IPS-18c (cell line): ENCODE data around the gene EGLN2.
"Not testable (repeated sequence)": the region's sequence is repeated elsewhere in the genome, so short reads cannot be mapped to it uniquely, and the experiment has no call there.

Experiments
- H3K4me3 ChIP-seq: 2 replicates; pipeline ENCODE4 v1.7.0; 2013; ENCODE audit warnings: low read depth, mild to moderate bottlenecking, low read length, moderate library complexity; ENCODE audit not compliant: insufficient read depth
- H3K9me3 ChIP-seq: one replicate; pipeline ENCODE4 v1.6.1; 2013; ENCODE audit warnings: mild to moderate bottlenecking, low read length, moderate library complexity; ENCODE audit not compliant: control insufficient read depth, insufficient read depth

The EGLN2 gene

GRCh38 chr19:40825460-40826095, 26.6 kb downstream of the EGLN2 start:
- not testable (repeated sequence) for H3K4me3 ChIP-seq

GRCh38 chr19:40826312-40826698, 27.3 kb downstream of the EGLN2 start:
- not testable (repeated sequence) for H3K4me3 ChIP-seq, H3K9me3 ChIP-seq

More at GRCh38 chr19:40825460-40826095, 26.6 kb downstream of the EGLN2 start:
- H3K9me3 ChIP-seq, result not testable (repeated sequence)

- not testable (repeated sequence) for H3K9me3 ChIP-seq, H3K4me3 ChIP-seq
Measured at GRCh38 chr19:40826699-40827385, 27.9 kb downstream of the EGLN2 start.

GRCh38 chr19:40827386-40828247, 28.6 kb downstream of the EGLN2 start:
- H3K9me3 ChIP-seq, result no peaks in the 10 kb centered on the region
- H3K4me3 ChIP-seq, result no peak overlapping the region

GRCh38 chr19:40829205-40829604, 30.2 kb downstream of the EGLN2 start:
- no peak overlapping the region for H3K4me3 ChIP-seq
- H3K9me3 ChIP-seq, result no peaks in the 10 kb centered on the region

- H3K4me3 ChIP-seq, H3K9me3 ChIP-seq: not testable (repeated sequence)
Measured at GRCh38 chr19:40830741-40831140, 31.8 kb downstream of the EGLN2 start.

GRCh38 chr19:40831502-40832430, 32.8 kb downstream of the EGLN2 start:
- H3K9me3 ChIP-seq, result no peaks in the 10 kb centered on the region
- H3K4me3 ChIP-seq, result no peak overlapping the region

GRCh38 chr19:40832431-40832790, 33.4 kb downstream of the EGLN2 start:
- not testable (repeated sequence) for H3K4me3 ChIP-seq, H3K9me3 ChIP-seq

GRCh38 chr19:40833728-40834533, 34.9 kb downstream of the EGLN2 start:
- H3K9me3 ChIP-seq, H3K4me3 ChIP-seq: not testable (repeated sequence)

- H3K4me3 ChIP-seq, result no peak overlapping the region
- no peaks in the 10 kb centered on the region for H3K9me3 ChIP-seq
Measured at GRCh38 chr19:40836754-40837429, 37.9 kb downstream of the EGLN2 start.

- H3K9me3 ChIP-seq, H3K4me3 ChIP-seq: not testable (repeated sequence)
Measured at GRCh38 chr19:40838477-40838876, 39.5 kb downstream of the EGLN2 start.

GRCh38 chr19:40842012-40842411, 43.0 kb downstream of the EGLN2 start:
- not testable (repeated sequence) for H3K9me3 ChIP-seq, H3K4me3 ChIP-seq

- H3K4me3 ChIP-seq, H3K9me3 ChIP-seq: not testable (repeated sequence)
Measured at GRCh38 chr19:40842997-40843652, 44.1 kb downstream of the EGLN2 start.

- not testable (repeated sequence) for H3K9me3 ChIP-seq, H3K4me3 ChIP-seq
Measured at GRCh38 chr19:40843653-40844052, 44.7 kb downstream of the EGLN2 start.

GRCh38 chr19:40846722-40847121, 47.7 kb downstream of the EGLN2 start:
- H3K9me3 ChIP-seq, H3K4me3 ChIP-seq: not testable (repeated sequence)

- not testable (repeated sequence) for H3K4me3 ChIP-seq, H3K9me3 ChIP-seq
Measured at GRCh38 chr19:40850277-40850676, 51.3 kb downstream of the EGLN2 start, which contains the start of gene CYP2A6. Gene CYP2A6 (minus strand): TSS chr19:40850447. CDS start chr19:40850426, 21 bp downstream.
